Measurements from ENCODE around the gene SAMD10. TPM values are rescaled to one million over a fixed set of nuclear protein-coding genes. Genes with fewer than 3 reads are reported as not detected.
A peak's percentile ranks its signal among the peaks of the same experiment; 100 is the strongest.

SAMD10 gene
- total and polyA plus RNA-seq, 4 donors: 0.74 to 3.4 (median 2.1) TPM

DNA sequence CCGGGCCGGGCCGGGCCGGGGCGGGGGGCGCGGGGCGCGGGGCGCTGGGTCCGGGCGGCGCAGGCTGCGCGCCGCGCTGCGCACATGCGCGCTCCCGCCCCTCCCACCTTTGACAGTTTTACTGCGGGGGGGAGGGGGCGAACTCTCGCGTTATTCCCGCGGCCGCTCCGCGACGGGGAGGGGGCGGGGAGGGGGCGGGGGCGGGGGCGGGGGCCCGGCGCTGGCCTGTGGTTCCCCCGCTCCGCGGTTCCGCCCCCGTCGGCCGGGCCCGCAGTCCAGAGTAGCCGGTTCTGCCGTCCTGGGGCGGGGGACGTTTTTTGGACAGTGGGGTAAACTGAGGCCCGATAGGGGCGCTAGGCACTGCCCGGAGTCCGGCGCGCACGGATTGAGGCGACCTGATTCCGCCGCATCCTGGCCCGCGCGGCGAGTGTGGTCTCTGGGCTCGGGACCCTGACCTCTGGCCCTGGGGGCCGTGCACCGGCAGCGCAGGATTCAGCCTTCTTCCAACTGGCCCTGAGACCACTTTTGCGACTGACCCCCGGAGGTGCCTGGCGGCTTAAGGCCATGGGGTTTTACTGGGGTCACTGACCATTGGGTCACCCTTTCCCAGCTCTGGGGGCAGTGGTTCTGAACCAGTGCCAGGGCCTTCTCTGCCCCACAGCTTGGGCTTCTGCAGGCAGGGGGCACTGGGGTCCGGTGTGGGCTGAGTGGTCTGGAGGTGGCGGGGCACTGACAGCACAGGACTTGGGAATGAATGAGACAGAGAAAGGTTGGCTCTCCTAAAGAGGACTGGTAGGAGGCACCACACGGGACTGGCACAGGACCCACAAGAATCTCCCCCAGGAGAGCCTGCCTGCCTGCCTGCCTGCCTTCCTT, 9.4 kb downstream of the SAMD10 start, which contains the start of gene ZNF512B:
Gene ZNF512B, minus strand, starts transcription at position 93 of the 876 bp plus-strand sequence. CDS start 1,980 bp downstream, outside the sequence.
- TF ChIP-seq HNF4A (conservative IDR thresholded peaks at IDR 0.05): no peak
- TF ChIP-seq SP1 (IDR thresholded peaks at IDR 0.05): no peak
- peak; percentile 25 to 83 for TF ChIP-seq RXRA (IDR thresholded peaks at IDR 0.05)
- TF ChIP-seq, protein P1, sequence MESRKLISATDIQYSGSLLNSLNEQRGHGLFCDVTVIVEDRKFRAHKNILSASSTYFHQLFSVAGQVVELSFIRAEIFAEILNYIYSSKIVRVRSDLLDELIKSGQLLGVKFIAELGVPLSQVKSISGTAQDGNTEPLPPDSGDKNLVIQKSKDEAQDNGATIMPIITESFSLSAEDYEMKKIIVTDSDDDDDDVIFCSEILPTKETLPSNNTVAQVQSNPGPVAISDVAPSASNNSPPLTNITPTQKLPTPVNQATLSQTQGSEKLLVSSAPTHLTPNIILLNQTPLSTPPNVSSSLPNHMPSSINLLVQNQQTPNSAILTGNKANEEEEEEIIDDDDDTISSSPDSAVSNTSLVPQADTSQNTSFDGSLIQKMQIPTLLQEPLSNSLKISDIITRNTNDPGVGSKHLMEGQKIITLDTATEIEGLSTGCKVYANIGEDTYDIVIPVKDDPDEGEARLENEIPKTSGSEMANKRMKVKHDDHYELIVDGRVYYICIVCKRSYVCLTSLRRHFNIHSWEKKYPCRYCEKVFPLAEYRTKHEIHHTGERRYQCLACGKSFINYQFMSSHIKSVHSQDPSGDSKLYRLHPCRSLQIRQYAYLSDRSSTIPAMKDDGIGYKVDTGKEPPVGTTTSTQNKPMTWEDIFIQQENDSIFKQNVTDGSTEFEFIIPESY (IDR thresholded peaks at IDR 0.05): peak; percentile 95
- TF ChIP-seq TAF1 (conservative IDR thresholded peaks at IDR 0.05): no peak
- no peak for TF ChIP-seq YY1 (IDR thresholded peaks at IDR 0.05)
- TF ChIP-seq, protein P2, sequence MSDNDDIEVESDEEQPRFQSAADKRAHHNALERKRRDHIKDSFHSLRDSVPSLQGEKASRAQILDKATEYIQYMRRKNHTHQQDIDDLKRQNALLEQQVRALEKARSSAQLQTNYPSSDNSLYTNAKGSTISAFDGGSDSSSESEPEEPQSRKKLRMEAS (IDR thresholded peaks at IDR 0.05): no peak
- TF ChIP-seq FOXA2 (IDR thresholded peaks at IDR 0.05): no peak
- TF ChIP-seq RAD21 (IDR thresholded peaks at IDR 0.05): no peak
- TF ChIP-seq, protein P3, sequence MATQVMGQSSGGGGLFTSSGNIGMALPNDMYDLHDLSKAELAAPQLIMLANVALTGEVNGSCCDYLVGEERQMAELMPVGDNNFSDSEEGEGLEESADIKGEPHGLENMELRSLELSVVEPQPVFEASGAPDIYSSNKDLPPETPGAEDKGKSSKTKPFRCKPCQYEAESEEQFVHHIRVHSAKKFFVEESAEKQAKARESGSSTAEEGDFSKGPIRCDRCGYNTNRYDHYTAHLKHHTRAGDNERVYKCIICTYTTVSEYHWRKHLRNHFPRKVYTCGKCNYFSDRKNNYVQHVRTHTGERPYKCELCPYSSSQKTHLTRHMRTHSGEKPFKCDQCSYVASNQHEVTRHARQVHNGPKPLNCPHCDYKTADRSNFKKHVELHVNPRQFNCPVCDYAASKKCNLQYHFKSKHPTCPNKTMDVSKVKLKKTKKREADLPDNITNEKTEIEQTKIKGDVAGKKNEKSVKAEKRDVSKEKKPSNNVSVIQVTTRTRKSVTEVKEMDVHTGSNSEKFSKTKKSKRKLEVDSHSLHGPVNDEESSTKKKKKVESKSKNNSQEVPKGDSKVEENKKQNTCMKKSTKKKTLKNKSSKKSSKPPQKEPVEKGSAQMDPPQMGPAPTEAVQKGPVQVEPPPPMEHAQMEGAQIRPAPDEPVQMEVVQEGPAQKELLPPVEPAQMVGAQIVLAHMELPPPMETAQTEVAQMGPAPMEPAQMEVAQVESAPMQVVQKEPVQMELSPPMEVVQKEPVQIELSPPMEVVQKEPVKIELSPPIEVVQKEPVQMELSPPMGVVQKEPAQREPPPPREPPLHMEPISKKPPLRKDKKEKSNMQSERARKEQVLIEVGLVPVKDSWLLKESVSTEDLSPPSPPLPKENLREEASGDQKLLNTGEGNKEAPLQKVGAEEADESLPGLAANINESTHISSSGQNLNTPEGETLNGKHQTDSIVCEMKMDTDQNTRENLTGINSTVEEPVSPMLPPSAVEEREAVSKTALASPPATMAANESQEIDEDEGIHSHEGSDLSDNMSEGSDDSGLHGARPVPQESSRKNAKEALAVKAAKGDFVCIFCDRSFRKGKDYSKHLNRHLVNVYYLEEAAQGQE (IDR thresholded peaks at IDR 0.05): no peak
- TF ChIP-seq, protein P4, sequence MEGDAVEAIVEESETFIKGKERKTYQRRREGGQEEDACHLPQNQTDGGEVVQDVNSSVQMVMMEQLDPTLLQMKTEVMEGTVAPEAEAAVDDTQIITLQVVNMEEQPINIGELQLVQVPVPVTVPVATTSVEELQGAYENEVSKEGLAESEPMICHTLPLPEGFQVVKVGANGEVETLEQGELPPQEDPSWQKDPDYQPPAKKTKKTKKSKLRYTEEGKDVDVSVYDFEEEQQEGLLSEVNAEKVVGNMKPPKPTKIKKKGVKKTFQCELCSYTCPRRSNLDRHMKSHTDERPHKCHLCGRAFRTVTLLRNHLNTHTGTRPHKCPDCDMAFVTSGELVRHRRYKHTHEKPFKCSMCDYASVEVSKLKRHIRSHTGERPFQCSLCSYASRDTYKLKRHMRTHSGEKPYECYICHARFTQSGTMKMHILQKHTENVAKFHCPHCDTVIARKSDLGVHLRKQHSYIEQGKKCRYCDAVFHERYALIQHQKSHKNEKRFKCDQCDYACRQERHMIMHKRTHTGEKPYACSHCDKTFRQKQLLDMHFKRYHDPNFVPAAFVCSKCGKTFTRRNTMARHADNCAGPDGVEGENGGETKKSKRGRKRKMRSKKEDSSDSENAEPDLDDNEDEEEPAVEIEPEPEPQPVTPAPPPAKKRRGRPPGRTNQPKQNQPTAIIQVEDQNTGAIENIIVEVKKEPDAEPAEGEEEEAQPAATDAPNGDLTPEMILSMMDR (IDR thresholded peaks at IDR 0.05; ENCODE audit: low read depth, low read length, missing input control): no peak
- peak; percentile 28 for TF ChIP-seq NR2F2 (IDR thresholded peaks at IDR 0.05)
- TF ChIP-seq GABPA (IDR thresholded peaks at IDR 0.05 in 1 of 2, conservative IDR thresholded peaks at IDR 0.05 in 1 of 2): no peak
- no peak for TF ChIP-seq JUND (IDR thresholded peaks at IDR 0.05)
- TF ChIP-seq FOXA1 (IDR thresholded peaks at IDR 0.05): no peak
- no peak for TF ChIP-seq HNF4G (IDR thresholded peaks at IDR 0.05)
- H3K27ac ChIP-seq (ENCODE audit: low read depth in 1 of 2, low read length in 2 of 2): peak within 1 kb of the TSS; percentile 38 to 84
- 4% methylated on average over 73 of the region's 73 CpGs for WGBS

More for the DNA sequence above, 9.4 kb downstream of the SAMD10 start, which contains the start of gene ZNF512B:
- no peaks in the 10 kb centered on the region for H3K9me3 ChIP-seq (ENCODE audit: control insufficient read depth in 4 of 4, low read length in 3 of 4)
- peaks cover 5 to 18% (median 8%) of the 10 kb centered on the region in 4 donors for H3K36me3 ChIP-seq (ENCODE audit: control insufficient read depth in 4 of 4, insufficient read depth in 3 of 4, low read depth in 1 of 4, low read length in 3 of 4)
- H3K4me1 ChIP-seq (ENCODE audit: control insufficient read depth in 4 of 4, insufficient read depth in 4 of 4, low read length in 3 of 4): peaks cover 18 to 48% (median 38%) of the 10 kb centered on the region in 4 donors
- H3K4me3 ChIP-seq (ENCODE audit: low read depth in 1 of 3, low read length in 3 of 3): peak within 1 kb of the TSS; percentile 56 to 94 (median 78)
- DNase-seq (ENCODE audit: low spot score): peak; percentile 71
- no peaks in the 10 kb centered on the region for H3K27me3 ChIP-seq (ENCODE audit: control insufficient read depth in 4 of 4, insufficient read depth in 4 of 4, low read length in 3 of 4)
- H3K9ac ChIP-seq (ENCODE audit: low read depth in 1 of 2, low read length in 2 of 2): peak within 1 kb of the TSS; percentile 60 to 72
